B cell (primary cell): ENCODE results near the gene INO80C.

ENCODE experiments used
- CTCF ChIP-seq: fragments of 200-600 bp; IDR thresholded peaks from one replicate; pipeline ENCODE4 v1.8.0; 2022; ENCODE audit warnings: antibody characterized with exemption, mild to moderate bottlenecking
- EZH2 ChIP-seq: IDR thresholded peaks from 2 replicates; pipeline ENCODE4 v1.6.1; 2012; ENCODE audit warnings: borderline replicate concordance, low read depth, mild to moderate bottlenecking, moderate library complexity, low read length; ENCODE audit not compliant: insufficient read depth, poor library complexity, severe bottlenecking

GRCh38 chr18:35485852-35486251 lies 11.9 kb downstream of the INO80C start:
- TF ChIP-seq CTCF (no peak), EZH2 (no peak)
